GM08714 (cell line): ENCODE measurements around the gene RAB6B.

Experiments used
- H3K4me3 ChIP-seq: fragments of 200-500 bp; sonication (Bioruptor generic); 2 replicates; pipeline ENCODE4 v1.5.1; 2014; ENCODE audit warnings: mild to moderate bottlenecking, low read length, inconsistent platforms
- ZNF274 ChIP-seq: IDR thresholded peaks from 2 replicates; pipeline ENCODE4 v1.6.1; 2012; ENCODE audit warnings: mild to moderate bottlenecking, low read depth, low read length

RAB6B gene

GRCh38 chr3:133840055-133840737 is 55.5 kb downstream of the RAB6B start:
- H3K4me3 ChIP-seq = no peak overlapping the region
- no peak for TF ChIP-seq ZNF274

DNA sequence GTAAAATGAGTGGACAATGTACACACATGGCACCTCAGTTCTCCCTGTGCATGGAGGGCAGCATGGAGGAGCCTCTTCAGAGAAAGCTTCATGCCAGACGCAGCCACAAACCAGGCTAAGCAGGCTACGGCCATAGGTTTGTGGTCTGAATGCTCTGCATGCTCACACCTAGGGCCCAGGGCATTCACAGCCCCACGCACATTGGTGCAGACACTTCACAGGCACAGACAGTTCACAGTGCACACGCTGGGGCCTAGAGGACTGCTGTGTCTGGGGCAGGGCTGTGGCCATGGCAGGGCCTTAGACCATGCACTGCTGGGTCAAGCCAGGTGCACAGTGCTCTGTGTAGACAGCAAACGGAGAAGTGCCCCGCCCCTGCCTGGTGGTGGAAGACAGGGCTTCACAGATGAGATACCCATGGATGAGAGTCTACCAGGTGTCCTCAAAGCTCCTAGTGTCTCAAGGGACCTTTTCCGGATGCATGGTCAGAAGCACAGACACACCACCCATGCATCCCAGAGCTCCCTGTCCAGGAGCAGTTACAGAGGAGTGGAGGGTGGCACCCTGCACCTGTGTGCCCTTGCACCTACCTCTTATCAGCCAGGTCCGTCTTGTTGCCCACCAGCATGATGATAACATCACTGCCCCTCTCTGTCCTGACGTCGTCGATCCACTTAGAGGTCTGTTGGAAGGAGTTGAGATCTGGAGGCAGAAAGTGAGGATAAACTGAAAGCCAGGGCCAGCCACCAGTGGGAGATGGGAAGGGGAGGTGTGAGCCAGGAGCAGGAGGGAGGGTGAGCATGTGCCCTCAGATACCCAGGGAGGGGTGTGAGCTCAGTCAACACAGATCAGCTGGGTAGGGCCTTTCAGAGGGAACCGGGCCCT is 56.5 kb downstream of the RAB6B start:
- TF ChIP-seq ZNF274 = no peak
- no peak overlapping the region for H3K4me3 ChIP-seq

DNA sequence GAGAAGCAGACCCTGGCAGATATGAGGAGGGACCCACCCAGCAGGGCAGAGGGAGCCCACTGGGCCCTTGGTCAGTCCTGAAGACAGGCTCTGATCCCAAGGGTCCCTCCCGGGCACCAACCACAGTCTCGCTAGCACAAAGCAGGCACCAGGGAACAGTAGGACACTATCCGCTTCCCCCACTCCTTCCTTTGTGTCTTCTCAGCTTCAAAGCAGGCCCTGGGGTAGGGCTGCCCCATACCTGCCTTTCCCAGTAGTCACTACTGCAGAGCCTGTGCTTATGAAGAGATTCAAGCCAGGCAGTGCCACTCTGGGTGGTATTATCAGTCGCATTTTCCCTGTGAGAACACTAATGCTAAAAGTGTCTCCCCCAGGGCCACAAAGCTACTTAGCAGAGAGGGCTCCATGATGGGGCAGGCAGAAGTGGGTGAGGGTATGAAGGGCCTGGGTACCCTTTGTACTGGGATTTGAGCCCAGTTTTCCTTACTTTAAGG is 57.3 kb downstream of the RAB6B start:
- H3K4me3 ChIP-seq = no peak overlapping the region
- no peak for TF ChIP-seq ZNF274

DNA sequence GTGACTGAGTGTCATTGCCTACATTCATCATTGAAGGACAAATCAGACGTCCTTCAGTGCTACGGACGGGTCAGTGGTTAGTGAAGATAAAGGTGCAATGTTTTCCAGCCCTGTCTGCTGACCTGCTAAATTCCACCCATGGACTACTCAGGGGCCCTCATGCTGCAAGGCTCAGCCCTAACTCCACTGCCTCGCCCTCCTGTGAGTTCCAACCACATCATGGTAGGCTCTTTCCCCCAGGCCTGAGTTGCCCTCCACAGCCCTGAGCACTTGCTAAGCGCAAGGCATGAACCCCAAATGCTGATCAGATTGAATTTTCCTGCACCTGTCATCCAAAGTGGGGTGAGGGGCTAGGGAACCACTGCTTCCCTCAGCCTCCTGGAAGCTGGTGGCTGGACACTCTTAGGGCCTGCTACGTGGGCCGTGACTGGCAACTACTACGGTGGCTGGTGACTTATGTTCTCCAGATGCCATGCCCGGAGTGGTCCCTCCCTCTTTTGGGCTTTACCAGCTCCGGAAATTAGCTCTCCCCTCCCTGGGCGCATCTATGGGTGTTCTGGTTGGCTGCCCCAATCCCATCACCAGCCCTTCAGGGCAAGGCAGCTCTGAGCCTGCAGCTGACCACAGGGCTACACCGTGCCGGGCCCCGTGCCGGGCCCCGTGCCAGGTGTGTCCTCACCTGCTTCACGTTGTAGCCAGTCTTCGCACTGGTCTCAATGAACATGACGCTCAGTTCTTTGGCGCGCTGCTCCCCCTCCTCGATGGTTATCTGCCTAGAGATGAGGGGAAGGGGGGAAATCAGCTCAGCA is 58.0 kb downstream of the RAB6B start:
- no peak for TF ChIP-seq ZNF274
- H3K4me3 ChIP-seq = no peak overlapping the region

- H3K4me3 ChIP-seq = no peak overlapping the region
- TF ChIP-seq ZNF274 = no peak
Measured at GRCh38 chr3:133836497-133837158, 59.1 kb downstream of the RAB6B start.

DNA sequence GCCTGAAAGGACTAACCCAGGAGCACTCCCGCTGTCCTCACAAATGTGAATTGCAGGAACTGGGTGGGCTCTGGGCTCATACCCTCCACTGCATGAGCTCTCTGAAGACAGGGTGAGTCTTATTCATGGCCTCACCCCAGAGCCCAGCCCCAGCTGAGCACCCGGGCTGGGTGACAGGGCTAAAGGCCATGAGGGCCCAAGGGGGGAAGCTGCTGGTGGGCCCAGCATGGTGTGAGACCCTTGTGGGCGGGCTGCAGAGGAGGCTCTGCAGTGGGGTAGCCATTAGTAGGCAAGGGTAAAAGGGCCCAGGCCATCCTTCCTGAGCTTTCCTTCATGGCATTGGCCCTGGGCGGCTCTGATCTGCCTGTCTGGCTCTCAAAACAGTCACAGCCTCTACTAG is 59.7 kb downstream of the RAB6B start:
- TF ChIP-seq ZNF274 = no peak

DNA sequence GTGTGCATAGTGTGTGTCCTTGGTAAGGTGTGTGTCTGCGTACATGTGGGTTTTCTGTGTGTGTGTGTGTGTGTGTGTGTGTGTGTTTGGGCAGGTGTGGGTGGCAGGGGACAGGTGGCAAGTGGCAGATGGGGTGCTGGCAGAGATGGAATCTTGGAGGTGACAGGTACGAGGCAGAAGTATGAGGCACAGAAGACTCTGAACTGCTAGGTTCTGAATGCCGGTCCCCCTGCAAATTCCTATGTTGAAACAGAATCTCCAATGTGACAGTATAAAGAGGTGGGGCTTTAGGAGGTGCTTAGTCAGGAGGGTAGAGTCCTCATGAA is 60.3 kb downstream of the RAB6B start:
- TF ChIP-seq ZNF274 = no peak
- no peak overlapping the region for H3K4me3 ChIP-seq

More for the DNA sequence above, 59.7 kb downstream of the RAB6B start:
- no peak overlapping the region for H3K4me3 ChIP-seq

GRCh38 chr3:133834621-133835417 is 60.9 kb downstream of the RAB6B start:
- TF ChIP-seq ZNF274 = no peak
- H3K4me3 ChIP-seq = no peak overlapping the region

GRCh38 chr3:133833880-133834620 is 61.6 kb downstream of the RAB6B start:
- TF ChIP-seq ZNF274 = no peak
- no peak overlapping the region for H3K4me3 ChIP-seq

DNA sequence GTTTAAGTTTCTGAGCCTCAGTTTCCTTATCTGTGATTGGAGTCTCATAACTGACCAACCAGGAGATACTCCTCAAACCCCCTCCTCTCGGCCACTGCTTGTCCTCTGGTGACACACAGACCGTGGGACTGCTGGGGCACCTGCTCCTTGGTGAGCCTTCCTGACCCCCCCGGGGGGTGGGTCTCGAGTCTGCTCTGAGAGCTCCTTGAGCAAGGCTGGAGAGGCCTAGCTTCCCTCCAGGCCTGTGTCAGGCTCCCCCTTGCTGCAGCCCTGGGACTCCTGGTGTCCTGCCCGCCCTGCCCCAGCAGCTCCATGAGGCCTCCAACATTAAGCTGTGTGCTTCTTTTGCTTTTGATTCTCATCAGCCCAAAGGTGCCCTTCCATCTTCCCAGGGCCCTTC is 62.4 kb downstream of the RAB6B start:
- H3K4me3 ChIP-seq = no peak overlapping the region
- no peak for TF ChIP-seq ZNF274

- TF ChIP-seq ZNF274 = no peak
- H3K4me3 ChIP-seq = no peak overlapping the region
Measured at GRCh38 chr3:133832802-133833144, 62.9 kb downstream of the RAB6B start.

GRCh38 chr3:133831966-133832801 is 63.5 kb downstream of the RAB6B start:
- TF ChIP-seq ZNF274 = no peak
- no peak overlapping the region for H3K4me3 ChIP-seq
